ENCODE measurements around the gene TMUB1.
A peak's percentile ranks its signal among the peaks of the same experiment; 100 is the strongest.

The TMUB1 gene

GRCh38 chr7:151075662-151075971 is 7.7 kb downstream of the TMUB1 start:
- Histone ChIP-seq H3K4me1 (peaks cover 30% of the 10 kb centered on the region), H3K36me3 (peaks cover 62% of the 10 kb centered on the region), H3K9me3 (no peaks in the 10 kb centered on the region), H3K4me3 (ENCODE audit: low read depth, low read length) (no peak overlapping the region), H3K27me3 (no peaks in the 10 kb centered on the region)
- TF ChIP-seq CTCF (IDR thresholded peaks at IDR 0.05; ENCODE audit: low read depth, low read length) = no peak
- no peak for DNase-seq

GRCh38 chr7:151074817-151075661 is 8.3 kb downstream of the TMUB1 start:
- no peak for TF ChIP-seq CTCF (IDR thresholded peaks at IDR 0.05; ENCODE audit: low read depth, low read length)
- DNase-seq = peak; percentile 5
- Histone ChIP-seq H3K4me3 (ENCODE audit: low read depth, low read length) (no peak overlapping the region), H3K27me3 (no peaks in the 10 kb centered on the region), H3K36me3 (peaks cover 68% of the 10 kb centered on the region), H3K4me1 (peaks cover 30% of the 10 kb centered on the region), H3K9me3 (no peaks in the 10 kb centered on the region)

- no peaks in the 10 kb centered on the region for H3K27me3 ChIP-seq
- no peak overlapping the region for H3K4me3 ChIP-seq (ENCODE audit: low read depth, low read length)
- no peak for DNase-seq
- TF ChIP-seq CTCF (IDR thresholded peaks at IDR 0.05; ENCODE audit: low read depth, low read length) = no peak
- H3K36me3 ChIP-seq = peaks cover 77% of the 10 kb centered on the region
- peaks cover 23% of the 10 kb centered on the region for H3K4me1 ChIP-seq
- H3K9me3 ChIP-seq = no peaks in the 10 kb centered on the region
Measured at GRCh38 chr7:151073990-151074389, 9.3 kb downstream of the TMUB1 start.

- TF ChIP-seq CTCF (IDR thresholded peaks at IDR 0.05; ENCODE audit: low read depth, low read length) = no peak
- Histone ChIP-seq H3K4me3 (ENCODE audit: low read depth, low read length) (no peak overlapping the region), H3K36me3 (peaks cover 94% of the 10 kb centered on the region), H3K9me3 (no peaks in the 10 kb centered on the region), H3K4me1 (no peaks in the 10 kb centered on the region), H3K27me3 (no peaks in the 10 kb centered on the region)
- no peak for DNase-seq
Measured at GRCh38 chr7:151071032-151071866, 12.0 kb downstream of the TMUB1 start.

GRCh38 chr7:151070574-151070960 is 12.7 kb downstream of the TMUB1 start:
- DNase-seq = no peak
- Histone ChIP-seq H3K4me3 (ENCODE audit: low read depth, low read length) (no peak overlapping the region), H3K9me3 (no peaks in the 10 kb centered on the region), H3K27me3 (no peaks in the 10 kb centered on the region), H3K4me1 (no peaks in the 10 kb centered on the region), H3K36me3 (peaks cover 94% of the 10 kb centered on the region)
- no peak for TF ChIP-seq CTCF (IDR thresholded peaks at IDR 0.05; ENCODE audit: low read depth, low read length)
